Hepatocyte (in vitro differentiated cells): ENCODE measurements around the gene PRR30. TPM values are rescaled to one million over a fixed set of nuclear protein-coding genes. Genes with fewer than 3 reads are reported as not detected.
A peak's percentile ranks its signal among the peaks of the same experiment; 100 is the strongest.
"Not testable (repeated sequence)": the region's sequence is repeated elsewhere in the genome, so short reads cannot be mapped to it uniquely, and the experiment has no call there.

Experiments
- DNase-seq: peaks from one replicate; pipeline ENCODE4 v3.0.0-alpha.2; 2016; ENCODE audit warnings: low spot score
- H2AFZ ChIP-seq: fragments of 200-600 bp; sonication (generic); 2 replicates; pipeline ENCODE4 v1.6.0; 2016; ENCODE audit warnings: antibody characterized with exemption, mild to moderate bottlenecking
- H3K27ac ChIP-seq: fragments of 200-600 bp; sonication (generic); 2 replicates; pipeline ENCODE4 v1.5.1; 2016; ENCODE audit warnings: mild to moderate bottlenecking
- H3K27me3 ChIP-seq: fragments of 200-600 bp; sonication (generic); 2 replicates; pipeline ENCODE4 v1.6.1; 2016
- H3K36me3 ChIP-seq: fragments of 200-600 bp; sonication (generic); replicated peaks from 2 replicates; pipeline ENCODE4 v1.5.1; 2016; ENCODE audit warnings: low read depth; ENCODE audit not compliant: insufficient read depth
- H3K4me1 ChIP-seq: fragments of 200-600 bp; sonication (generic); 2 replicates; pipeline ENCODE4 v1.5.1; 2016; ENCODE audit warnings: mild to moderate bottlenecking, moderate library complexity; ENCODE audit not compliant: insufficient read depth
- H3K4me2 ChIP-seq: fragments of 200-600 bp; sonication (generic); 2 replicates; pipeline ENCODE4 v1.6.0; 2016
- H3K4me3 ChIP-seq: fragments of 200-600 bp; sonication (generic); 2 replicates; pipeline ENCODE4 v1.5.1; 2016; ENCODE audit warnings: mild to moderate bottlenecking
- H3K79me2 ChIP-seq: fragments of 200-600 bp; sonication (generic); 2 replicates; pipeline ENCODE4 v1.6.0; 2017; ENCODE audit warnings: mild to moderate bottlenecking
- H3K9me2 ChIP-seq: fragments of 200-600 bp; sonication (generic); replicated peaks from 2 replicates; pipeline ENCODE4 v1.6.0; 2017; ENCODE audit warnings: mild to moderate bottlenecking; ENCODE audit not compliant: insufficient read depth
- H3K9me3 ChIP-seq: fragments of 200-600 bp; sonication (generic); 2 replicates; pipeline ENCODE4 v1.5.1; 2016; ENCODE audit warnings: low read depth, mild to moderate bottlenecking
- H4K20me1 ChIP-seq: fragments of 200-600 bp; sonication (generic); 2 replicates; pipeline ENCODE4 v1.6.0; 2016; ENCODE audit warnings: mild to moderate bottlenecking; ENCODE audit not compliant: insufficient read depth, poor library complexity, severe bottlenecking
- EZH2 ChIP-seq: fragments of 200-600 bp; sonication (generic); IDR thresholded peaks from 2 replicates; pipeline ENCODE4 v1.6.1; 2016; ENCODE audit warnings: antibody characterized with exemption, mild to moderate bottlenecking, borderline replicate concordance
- EZH2phosphoT487 ChIP-seq: fragments of 200-600 bp; sonication (generic); IDR thresholded peaks from one replicate; pipeline ENCODE4 v1.6.1; 2018; ENCODE audit warnings: antibody characterized with exemption, mild to moderate bottlenecking, low read depth, moderate library complexity; ENCODE audit not compliant: unreplicated experiment, severe bottlenecking
- whole genome bisulfite sequencing: methylation state at CpG from one replicate; pipeline ENCODE4 v1.1.6; 2016; ENCODE audit warnings: low lambda C conversion rate; ENCODE audit errors: missing lambda C conversion rate; 5-methylcytosine and 5-hydroxymethylcytosine counted together
- polyA plus RNA-seq: library from polyadenylated mRNA; unstranded; fragments of >200 nt; fragmentation: Nextera tagmentation; extraction: Ambion mirVana; gene quantifications from 2 replicates; pipeline ENCODE4 v1.2.1, GENCODE V29; 2016
- total RNA-seq: library from RNA; depleted of rRNA; stranded (reverse); fragments of >200 nt; gene quantifications from 2 replicates; pipeline ENCODE4 v1.2.3, GENCODE V29; 2014
- TF ChIP-seq, protein P1 (sequence below): fragments of 200-600 bp; sonication (generic); IDR thresholded peaks from 2 replicates; pipeline ENCODE4 v1.5.1; 2016; ENCODE audit warnings: antibody characterized with exemption, mild to moderate bottlenecking; ENCODE audit not compliant: poor library complexity

The PRR30 gene
- total and polyA plus RNA-seq, 2 experiments from 2014 or later, result not detected

GRCh38 chr2:27118525-27119329, 20.5 kb downstream of the PRR30 start, which contains the start of gene CGREF1:
Gene CGREF1 (minus strand): TSS chr2:27119128. CDS start chr2:27104366, 14,762 bp downstream.
- no peaks in the 10 kb centered on the region for H3K79me2 ChIP-seq
- 10% methylated on average over 61 of the region's 84 CpGs for WGBS
- peak; percentile 42 for DNase-seq
- peak within 1 kb of the TSS; percentile 23 for H3K4me3 ChIP-seq
- H3K27me3 ChIP-seq, result peaks cover 59% of the 10 kb centered on the region
- H4K20me1 ChIP-seq, result no peaks in the 10 kb centered on the region
- H3K9me3 ChIP-seq, result no peaks in the 10 kb centered on the region
- peak within 1 kb of the TSS; percentile 45 for H2AFZ ChIP-seq
- TF ChIP-seq, protein P1, sequence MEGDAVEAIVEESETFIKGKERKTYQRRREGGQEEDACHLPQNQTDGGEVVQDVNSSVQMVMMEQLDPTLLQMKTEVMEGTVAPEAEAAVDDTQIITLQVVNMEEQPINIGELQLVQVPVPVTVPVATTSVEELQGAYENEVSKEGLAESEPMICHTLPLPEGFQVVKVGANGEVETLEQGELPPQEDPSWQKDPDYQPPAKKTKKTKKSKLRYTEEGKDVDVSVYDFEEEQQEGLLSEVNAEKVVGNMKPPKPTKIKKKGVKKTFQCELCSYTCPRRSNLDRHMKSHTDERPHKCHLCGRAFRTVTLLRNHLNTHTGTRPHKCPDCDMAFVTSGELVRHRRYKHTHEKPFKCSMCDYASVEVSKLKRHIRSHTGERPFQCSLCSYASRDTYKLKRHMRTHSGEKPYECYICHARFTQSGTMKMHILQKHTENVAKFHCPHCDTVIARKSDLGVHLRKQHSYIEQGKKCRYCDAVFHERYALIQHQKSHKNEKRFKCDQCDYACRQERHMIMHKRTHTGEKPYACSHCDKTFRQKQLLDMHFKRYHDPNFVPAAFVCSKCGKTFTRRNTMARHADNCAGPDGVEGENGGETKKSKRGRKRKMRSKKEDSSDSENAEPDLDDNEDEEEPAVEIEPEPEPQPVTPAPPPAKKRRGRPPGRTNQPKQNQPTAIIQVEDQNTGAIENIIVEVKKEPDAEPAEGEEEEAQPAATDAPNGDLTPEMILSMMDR, result no peak
- TF ChIP-seq EZH2phosphoT487 (no peak), EZH2 (peak; percentile 72)
- peak within 1 kb of the TSS; percentile 82 for H3K4me2 ChIP-seq
- H3K9me2 ChIP-seq, result no peaks in the 10 kb centered on the region
- H3K36me3 ChIP-seq, result no peaks in the 10 kb centered on the region
- no peak within 1 kb of the TSS for H3K27ac ChIP-seq
- peaks cover 4% of the 10 kb centered on the region for H3K4me1 ChIP-seq

- H2AFZ ChIP-seq, result peak overlapping the region; percentile 45
These were observed 21.1 kb downstream of the PRR30 start for GRCh38 chr2:27117995-27118524.

GRCh38 chr2:27115519-27115918, 23.7 kb downstream of the PRR30 start:
- peaks cover 36% of the 10 kb centered on the region for H3K27me3 ChIP-seq
- no peaks in the 10 kb centered on the region for H3K9me2 ChIP-seq
- TF ChIP-seq EZH2phosphoT487 (no peak), EZH2 (no peak)
- TF ChIP-seq, protein P1, result no peak
- no peak overlapping the region for H3K27ac ChIP-seq
- H3K36me3 ChIP-seq, result no peaks in the 10 kb centered on the region
- H4K20me1 ChIP-seq, result no peaks in the 10 kb centered on the region
- WGBS, result 73% methylated on average over 2 of the region's 2 CpGs
- H3K4me1 ChIP-seq, result peaks cover 4% of the 10 kb centered on the region
- H3K4me2 ChIP-seq, result no peak overlapping the region
- no peaks in the 10 kb centered on the region for H3K79me2 ChIP-seq
- DNase-seq, result no peak
- H2AFZ ChIP-seq, result no peak overlapping the region
- H3K4me3 ChIP-seq, result no peak overlapping the region
- H3K9me3 ChIP-seq, result no peaks in the 10 kb centered on the region

More at GRCh38 chr2:27117995-27118524, 21.1 kb downstream of the PRR30 start:
- Histone ChIP-seq H3K27ac (no peak overlapping the region), H3K4me2 (peak overlapping the region; percentile 82), H3K9me2 (no peaks in the 10 kb centered on the region), H3K4me3 (no peak overlapping the region), H3K79me2 (no peaks in the 10 kb centered on the region), H3K27me3 (peaks cover 59% of the 10 kb centered on the region), H3K9me3 (no peaks in the 10 kb centered on the region), H3K4me1 (peaks cover 4% of the 10 kb centered on the region), H4K20me1 (no peaks in the 10 kb centered on the region), H3K36me3 (no peaks in the 10 kb centered on the region)
- DNase-seq, result no peak
- 27% methylated on average over 14 of the region's 14 CpGs for WGBS
- no peak for TF ChIP-seq EZH2
- TF ChIP-seq EZH2phosphoT487, result no peak
- TF ChIP-seq, protein P1, result no peak

GRCh38 chr2:27111392-27112078, 27.7 kb downstream of the PRR30 start:
- not testable (repeated sequence) for H3K9me3 ChIP-seq, H2AFZ ChIP-seq, H3K27ac ChIP-seq, H3K9me2 ChIP-seq, H3K4me1 ChIP-seq, H3K4me2 ChIP-seq, H4K20me1 ChIP-seq, DNase-seq, H3K79me2 ChIP-seq, H3K27me3 ChIP-seq, H3K4me3 ChIP-seq, H3K36me3 ChIP-seq
- WGBS, result 94% methylated on average over 28 of the region's 49 CpGs

DNA sequence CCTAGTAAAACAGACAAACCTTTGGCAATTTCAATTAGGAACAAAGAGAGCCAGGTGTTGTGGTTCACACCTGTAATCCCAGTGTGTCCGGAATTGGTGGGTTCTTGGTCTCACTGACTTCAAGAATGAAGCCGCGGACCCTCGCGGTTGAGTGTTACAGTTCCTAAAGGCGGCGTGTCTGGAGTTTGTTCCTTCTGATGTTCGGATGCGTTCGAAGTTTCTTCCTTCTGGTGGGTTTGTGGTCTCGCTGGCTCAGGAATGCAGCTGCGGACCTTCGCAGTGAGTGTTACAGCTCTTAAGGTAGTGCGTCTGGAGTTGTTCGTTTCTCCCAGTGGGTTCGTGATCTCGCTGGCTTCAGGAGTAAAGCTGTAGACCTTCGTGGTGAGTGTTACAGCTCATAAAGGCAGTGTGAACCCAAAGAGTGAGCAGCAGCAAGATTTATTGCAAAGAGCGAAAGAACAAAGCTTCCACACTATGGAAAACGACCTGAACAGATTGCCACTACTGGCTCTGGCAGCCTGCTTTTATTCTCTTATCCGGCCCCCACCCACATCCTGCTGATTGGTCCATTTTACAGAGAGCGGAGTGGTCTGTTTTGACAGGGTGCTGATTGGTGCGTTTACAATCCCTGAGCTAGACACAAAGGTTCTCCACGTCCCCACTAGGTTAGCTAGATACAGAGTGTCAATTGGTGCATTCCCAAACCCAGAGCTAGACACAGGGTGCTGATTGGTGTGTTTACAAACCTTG, 28.4 kb downstream of the PRR30 start:
- H3K79me2 ChIP-seq, H2AFZ ChIP-seq, H3K27ac ChIP-seq, DNase-seq, H3K36me3 ChIP-seq, H3K9me3 ChIP-seq, H4K20me1 ChIP-seq, H3K4me2 ChIP-seq, H3K27me3 ChIP-seq, H3K4me1 ChIP-seq, H3K9me2 ChIP-seq, H3K4me3 ChIP-seq: not testable (repeated sequence)
- WGBS, result 86% methylated on average over 24 of the region's 24 CpGs
